ENCODE data around the gene PLXNA2.

The PLXNA2 gene

GRCh38 chr1:208105756-208106155, 138.4 kb downstream of the PLXNA2 start:
- no peak for ATAC-seq
- TF ChIP-seq CSRNP3 (CRISPR knock-in tag; IDR thresholded peaks at IDR 0.05) (no peak), TOX (CRISPR knock-in tag; IDR thresholded peaks at IDR 0.05; ENCODE audit: borderline replicate concordance) (no peak), RARB (CRISPR knock-in tag; IDR thresholded peaks at IDR 0.05) (no peak), OSR1 (CRISPR knock-in tag; IDR thresholded peaks at IDR 0.05) (no peak)

- ATAC-seq = peak; percentile 8; the same call in 2 of the 3 replicates
- TF ChIP-seq CSRNP3 (CRISPR knock-in tag; IDR thresholded peaks at IDR 0.05) = no peak
- TF ChIP-seq POU6F1 (CRISPR knock-in tag; IDR thresholded peaks at IDR 0.05; ENCODE audit: borderline replicate concordance, low read depth) = no peak
- no peak for TF ChIP-seq TCF4 (CRISPR knock-in tag; IDR thresholded peaks at IDR 0.05; ENCODE audit: borderline replicate concordance)
- no peak for TF ChIP-seq SNAI2 (CRISPR knock-in tag; IDR thresholded peaks at IDR 0.05)
- no peak for TF ChIP-seq TOX (CRISPR knock-in tag; IDR thresholded peaks at IDR 0.05; ENCODE audit: borderline replicate concordance)
- TF ChIP-seq ZFP30 (CRISPR knock-in tag; IDR thresholded peaks at IDR 0.05) = no peak
- no peak for TF ChIP-seq ZNF8 (CRISPR knock-in tag; IDR thresholded peaks at IDR 0.05)
These were observed 140.3 kb downstream of the PLXNA2 start for GRCh38 chr1:208103597-208104513.

- TF ChIP-seq CSDC2 (CRISPR knock-in tag; IDR thresholded peaks at IDR 0.05) = no peak
- no peak for TF ChIP-seq ZFP3 (CRISPR knock-in tag; IDR thresholded peaks at IDR 0.05)
- no peak for TF ChIP-seq TSHZ2 (CRISPR knock-in tag; IDR thresholded peaks at IDR 0.05)
- TF ChIP-seq ZNF565 (CRISPR knock-in tag; conservative IDR thresholded peaks at IDR 0.05; ENCODE audit: low read depth) = no peak
- TF ChIP-seq CREB5 (CRISPR knock-in tag; IDR thresholded peaks at IDR 0.05; ENCODE audit: low read depth) = no peak
- TF ChIP-seq ZC3H10 (CRISPR knock-in tag; IDR thresholded peaks at IDR 0.05) = no peak
- peak; percentile 11 for ATAC-seq
These were observed 142.3 kb downstream of the PLXNA2 start for GRCh38 chr1:208101661-208102431.

GRCh38 chr1:208100906-208101305, 143.3 kb downstream of the PLXNA2 start:
- peak; percentile 84 for ATAC-seq
- TF ChIP-seq ZC3H10 (CRISPR knock-in tag; IDR thresholded peaks at IDR 0.05) (0 out of 2 replicates have a peak, but pooled peaks have one; percentile 49), ESRRG (CRISPR knock-in tag; IDR thresholded peaks at IDR 0.05) (no peak), PATZ1 (CRISPR knock-in tag; IDR thresholded peaks at IDR 0.05; ENCODE audit: borderline replicate concordance) (peak; percentile 26; the same call in 1 of the 2 replicates), OSR1 (CRISPR knock-in tag; IDR thresholded peaks at IDR 0.05) (no peak), ARNTL (CRISPR knock-in tag; IDR thresholded peaks at IDR 0.05; ENCODE audit: borderline replicate concordance, low read depth) (no peak), SNAI2 (CRISPR knock-in tag; IDR thresholded peaks at IDR 0.05) (no peak)
